Esophagus muscularis mucosa (tissue), 4 donors: ENCODE measurements around the gene UBR3.

ENCODE experiments used
- EP300 ChIP-seq: sonication (generic); formaldehyde crosslinking; IDR thresholded peaks from one replicate; pipeline ENCODE4 v1.6.1; 2017; ENCODE audit warnings: antibody characterized with exemption
- POLR2A ChIP-seq: fragments of 450-650 bp; IDR thresholded peaks from one replicate; pipeline ENCODE4 v1.6.1; 2017; ENCODE audit warnings: antibody characterized with exemption, moderate library complexity, mild to moderate bottlenecking, low read depth
- TF ChIP-seq, protein P1 (sequence below), 3 experiments: fragments of 200-600 bp in 2 of 3; fragments of 450-650 bp in 1 of 3; sonication (generic) in 2 of 3; IDR thresholded peaks; one replicate each; pipeline ENCODE4 v1.5.1; 2017 to 2019; ENCODE audit warnings: antibody characterized with exemption in 3 of 3, mild to moderate bottlenecking in 2 of 3, moderate library complexity in 1 of 3

DNA sequence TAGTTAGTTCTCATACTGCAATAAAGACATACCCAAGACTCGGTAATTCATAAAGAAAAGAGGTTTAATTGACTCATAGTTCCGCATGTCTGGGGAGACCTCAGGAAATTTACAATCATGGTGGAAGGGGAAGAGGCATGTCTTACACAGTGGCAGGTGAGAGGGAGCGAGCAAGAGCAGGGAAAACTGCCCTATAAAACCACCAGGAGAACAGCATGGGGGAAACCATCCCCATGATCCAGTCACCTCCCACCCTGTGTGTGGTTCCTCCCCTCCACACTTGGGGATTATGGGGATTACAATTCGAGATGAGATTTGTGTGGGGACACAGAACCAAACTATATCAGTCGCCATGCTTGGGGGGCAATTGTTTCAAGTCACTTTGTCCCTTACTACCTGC is 29.7 kb upstream of the UBR3 start:
- TF ChIP-seq POLR2A: no peak
- no peak for TF ChIP-seq EP300
- TF ChIP-seq, protein P1, sequence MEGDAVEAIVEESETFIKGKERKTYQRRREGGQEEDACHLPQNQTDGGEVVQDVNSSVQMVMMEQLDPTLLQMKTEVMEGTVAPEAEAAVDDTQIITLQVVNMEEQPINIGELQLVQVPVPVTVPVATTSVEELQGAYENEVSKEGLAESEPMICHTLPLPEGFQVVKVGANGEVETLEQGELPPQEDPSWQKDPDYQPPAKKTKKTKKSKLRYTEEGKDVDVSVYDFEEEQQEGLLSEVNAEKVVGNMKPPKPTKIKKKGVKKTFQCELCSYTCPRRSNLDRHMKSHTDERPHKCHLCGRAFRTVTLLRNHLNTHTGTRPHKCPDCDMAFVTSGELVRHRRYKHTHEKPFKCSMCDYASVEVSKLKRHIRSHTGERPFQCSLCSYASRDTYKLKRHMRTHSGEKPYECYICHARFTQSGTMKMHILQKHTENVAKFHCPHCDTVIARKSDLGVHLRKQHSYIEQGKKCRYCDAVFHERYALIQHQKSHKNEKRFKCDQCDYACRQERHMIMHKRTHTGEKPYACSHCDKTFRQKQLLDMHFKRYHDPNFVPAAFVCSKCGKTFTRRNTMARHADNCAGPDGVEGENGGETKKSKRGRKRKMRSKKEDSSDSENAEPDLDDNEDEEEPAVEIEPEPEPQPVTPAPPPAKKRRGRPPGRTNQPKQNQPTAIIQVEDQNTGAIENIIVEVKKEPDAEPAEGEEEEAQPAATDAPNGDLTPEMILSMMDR (IDR thresholded peaks at IDR 0.05): no peak
